B cell (primary cell): ENCODE data around the gene VAMP1. TPM values are rescaled to one million over a fixed set of nuclear protein-coding genes. Genes with fewer than 3 reads are reported as not detected.
"Not testable (repeated sequence)": the region's sequence is repeated elsewhere in the genome, so short reads cannot be mapped to it uniquely, and the experiment has no call there.

Experiments used
- ATAC-seq: fragments of 200-7000 bp; cut with Tn5 transposase; one replicate; pipeline ENCODE4 v1.10.0; 2021; ENCODE audit warnings: low read depth, mild to moderate bottlenecking, moderate number of reproducible peaks, moderate library complexity
- CTCF ChIA-PET: fragments of 350-600 bp; sonication (Branson Sonifier 250); formaldehyde crosslinking; loops from one replicate; lab custom pipeline; 2021; ENCODE audit warnings: antibody characterized with exemption, inconsistent platforms; lab: Charles Lee
- POLR2A ChIA-PET: fragments of 350-600 bp; sonication (Branson Sonifier 250); formaldehyde crosslinking; loops from one replicate; lab custom pipeline; 2021; ENCODE audit warnings: antibody characterized with exemption; lab: Charles Lee
- DNase-seq: peaks from one replicate; pipeline ENCODE4 v3.0.0; 2013
- H2AFZ ChIP-seq: 2 replicates; pipeline ENCODE4 v1.6.1; 2012; ENCODE audit warnings: mild to moderate bottlenecking, low read depth, low read length; ENCODE audit not compliant: insufficient read depth, poor library complexity, severe bottlenecking
- H3K27ac ChIP-seq, 2 donors: 1 replicate in 1 of 2; 2 replicates in 1 of 2; pipeline ENCODE4 v1.5.1; 2012 to 2013; ENCODE audit warnings: low read length in 2 of 2, mild to moderate bottlenecking in 2 of 2, moderate library complexity in 1 of 2
- H3K27me3 ChIP-seq, 4 experiments: fragments of 200-600 bp in 1 of 4; sonication (generic) in 1 of 4; replicated peaks in 1 of 4; 1 replicate in 2 of 4; 2 replicates in 2 of 4; pipeline versions ENCODE4 v1.6.1 to v1.7.0; 2013 to 2016; ENCODE audit warnings: low read length in 3 of 4, mild to moderate bottlenecking in 2 of 4, mixed read lengths in 1 of 4, moderate library complexity in 1 of 4; ENCODE audit not compliant: insufficient read depth in 4 of 4, control insufficient read depth in 3 of 4; ENCODE audit errors: control extremely low read depth in 1 of 4
- H3K36me3 ChIP-seq, 2 experiments: replicated peaks in 1 of 2; 1 replicate in 1 of 2; 2 replicates in 1 of 2; pipeline versions ENCODE4 v1.6.1 to v1.7.1; 2013; ENCODE audit warnings: low read length in 1 of 2; ENCODE audit not compliant: insufficient read depth in 2 of 2, control insufficient read depth in 1 of 2; ENCODE audit errors: control extremely low read depth in 1 of 2, extremely low read depth in 1 of 2
- H3K4me1 ChIP-seq, 2 donors: fragments of 200-600 bp in 1 of 2; sonication (generic) in 1 of 2; 1 replicate in 1 of 2; 2 replicates in 1 of 2; pipeline versions ENCODE4 v1.5.1 to v1.6.1; 2013 to 2017; ENCODE audit warnings: low read length in 2 of 2; ENCODE audit not compliant: control insufficient read depth in 2 of 2, insufficient read depth in 2 of 2
- H3K4me2 ChIP-seq: replicated peaks from 2 replicates; pipeline ENCODE3; 2012; ENCODE audit warnings: mild to moderate bottlenecking, low read depth, low read length; ENCODE audit not compliant: poor library complexity, severe bottlenecking
- H3K4me3 ChIP-seq, 5 experiments: fragments of 200-600 bp in 1 of 5; sonication (generic) in 1 of 5; 1 replicate in 3 of 5; 2 replicates in 2 of 5; pipeline versions ENCODE4 v1.5.1 to v1.7.0; 2011 to 2016; ENCODE audit warnings: low read length in 4 of 5, mild to moderate bottlenecking in 4 of 5, low read depth in 2 of 5, control low read depth in 1 of 5, moderate library complexity in 1 of 5; ENCODE audit not compliant: insufficient read depth in 1 of 5; ENCODE audit errors: control extremely low read depth in 1 of 5, extremely low read depth in 1 of 5
- H3K79me2 ChIP-seq: fragments of 200-600 bp; sonication (generic); one replicate; pipeline ENCODE4 v1.6.0; 2016; ENCODE audit warnings: low read length; ENCODE audit not compliant: control insufficient read depth, insufficient read depth
- H3K9ac ChIP-seq: fragments of 200-600 bp; sonication (generic); 2 replicates; pipeline ENCODE4 v1.6.1; 2017; ENCODE audit warnings: mild to moderate bottlenecking, low read length, moderate library complexity
- H3K9me3 ChIP-seq, 3 donors: one replicate each; pipeline versions ENCODE4 v1.6.1 to v1.7.1; 2013; ENCODE audit warnings: low read length in 2 of 3; ENCODE audit not compliant: control insufficient read depth in 2 of 3, insufficient read depth in 1 of 3; ENCODE audit errors: control extremely low read depth in 1 of 3
- H4K20me1 ChIP-seq: 2 replicates; pipeline ENCODE4 v1.6.0; 2012; ENCODE audit warnings: mild to moderate bottlenecking, low read length; ENCODE audit not compliant: insufficient read depth, control insufficient read depth, poor library complexity, severe bottlenecking
- H3K27ac Mint-ChIP-seq: one replicate; pipeline ENCODE4 v1.8.0; 2021; ENCODE audit warnings: mixed read lengths
- H3K27me3 Mint-ChIP-seq: one replicate; pipeline ENCODE4 v1.8.0; 2021; ENCODE audit warnings: mixed read lengths
- H3K4me1 Mint-ChIP-seq: one replicate; pipeline ENCODE4 v1.8.0; 2021; ENCODE audit warnings: mixed read lengths
- H3K4me3 Mint-ChIP-seq: one replicate; pipeline ENCODE4 v1.8.0; 2021; ENCODE audit warnings: mixed read lengths
- H3K9me3 Mint-ChIP-seq: one replicate; pipeline ENCODE4 v1.8.0; 2022; ENCODE audit warnings: mixed read lengths; ENCODE audit not compliant: insufficient read depth
- CTCF ChIP-seq: fragments of 200-600 bp; IDR thresholded peaks from one replicate; pipeline ENCODE4 v1.8.0; 2022; ENCODE audit warnings: antibody characterized with exemption, mild to moderate bottlenecking
- EZH2 ChIP-seq: IDR thresholded peaks from 2 replicates; pipeline ENCODE4 v1.6.1; 2012; ENCODE audit warnings: borderline replicate concordance, low read depth, mild to moderate bottlenecking, moderate library complexity, low read length; ENCODE audit not compliant: insufficient read depth, poor library complexity, severe bottlenecking
- WGBS: methylation state at CpG from one replicate; pipeline ENCODE4 v1.1.5; 2013; ENCODE audit warnings: missing lambda C conversion rate; ENCODE audit not compliant: insufficient coverage; 5-methylcytosine and 5-hydroxymethylcytosine counted together
- intact Hi-C: fragments of 100-400 bp; cut with micrococcal nuclease; formaldehyde crosslinking; loops from one replicate; pipeline ENCODE4 v1.10.0; 2022
- polyA plus RNA-seq: library from polyadenylated mRNA; depleted of rRNA; stranded (reverse); fragments of >200 nt; gene quantifications from 2 replicates; pipeline ENCODE4 v1.2.3, GENCODE V29; 2012
- total RNA-seq, 2 donors: library from RNA; stranded (reverse); fragments of 120-200 nt in 1 of 2; gene quantifications; 1 replicate in 1 of 2; 2 replicates in 1 of 2; pipeline versions ENCODE4 v1.2.3 to v1.2.4, GENCODE V29; 2013 to 2022

Gene VAMP1
- total and polyA plus RNA-seq, 2 donors (not counting 1 experiment from before 2014, with no cell fraction given) = 62.4 to 98.9 TPM

- TF ChIP-seq EZH2 (no peak), CTCF (no peak)
- no peaks in the 10 kb centered on the region for H3K36me3 ChIP-seq
- Mint-ChIP-seq H3K4me1 (no peaks in the 10 kb centered on the region), H3K9me3 (no peaks in the 10 kb centered on the region), H3K27me3 (peaks cover 18% of the 10 kb centered on the region), H3K27ac (no peak overlapping the region), H3K4me3 (no peak overlapping the region)
- H3K9ac ChIP-seq = no peak overlapping the region
- H3K27ac ChIP-seq = no peak overlapping the region
- ChIA-PET CTCF (no interaction called here), POLR2A (no interaction called here)
- no peak overlapping the region for H2AFZ ChIP-seq
- intact Hi-C loops = no loop called here
- H3K9me3 ChIP-seq = no peaks in the 10 kb centered on the region
- H3K4me2 ChIP-seq = no peak overlapping the region
- no peaks in the 10 kb centered on the region for H3K4me1 ChIP-seq
- ATAC-seq = no peak
- no peak for DNase-seq
- no peak overlapping the region for H3K4me3 ChIP-seq
- no peaks in the 10 kb centered on the region for H3K27me3 ChIP-seq
- no peaks in the 10 kb centered on the region for H3K79me2 ChIP-seq
- no peaks in the 10 kb centered on the region for H4K20me1 ChIP-seq
- WGBS = 96% methylated on average over 20 of the region's 20 CpGs
Measured at GRCh38 chr12:6478416-6478815, 7.9 kb upstream of the VAMP1 start.

- ATAC-seq, H3K4me3 Mint-ChIP-seq: not testable (repeated sequence)
Measured at GRCh38 chr12:6477601-6478377, 7.3 kb upstream of the VAMP1 start.

More at GRCh38 chr12:6477601-6478377, 7.3 kb upstream of the VAMP1 start:
- CTCF ChIA-PET = interaction anchor here (0.7 kb wide), 1 partner anchor 53 kb away, joined by 3 read pairs; no protein-coding TSS in a partner anchor
- H2AFZ ChIP-seq, H3K4me2 ChIP-seq, intact Hi-C loops, H3K36me3 ChIP-seq, H4K20me1 ChIP-seq, H3K9me3 Mint-ChIP-seq, DNase-seq, H3K27me3 ChIP-seq, H3K4me1 ChIP-seq, H3K79me2 ChIP-seq, H3K9me3 ChIP-seq, H3K27ac Mint-ChIP-seq, H3K9ac ChIP-seq, H3K27ac ChIP-seq, H3K4me1 Mint-ChIP-seq, H3K4me3 ChIP-seq: not testable (repeated sequence)
- H3K27me3 Mint-ChIP-seq = peaks cover 18% of the 10 kb centered on the region
- 95% methylated on average over 36 of the region's 37 CpGs for WGBS
- POLR2A ChIA-PET = interaction anchor here (0.7 kb wide), 1 partner anchor 169 kb away, joined by 5 read pairs; no protein-coding TSS in a partner anchor
